ENCODE measurements around the gene ZCCHC14.

GRCh38 chr16:87383505-87384161 is 109.2 kb downstream of the ZCCHC14 start, which contains the start of gene FBXO31:
- peak in 1 of 7 experiments; percentile 21 for TF ChIP-seq CTCF (IDR thresholded peaks at IDR 0.05)
- peak in 2 of 3 donors; percentile 45 to 88 for TF ChIP-seq POLR2A (IDR thresholded peaks at IDR 0.05)
